Superior temporal gyrus (tissue), 1 donor: ENCODE results near the gene CYP2W1.
"Not testable (repeated sequence)": the region's sequence is repeated elsewhere in the genome, so short reads cannot be mapped to it uniquely, and the experiment has no call there.

Source experiments
- DNase-seq: peaks from one replicate; pipeline ENCODE4 v3.0.0-alpha.2; 2016; ENCODE audit errors: extremely low spot score

The CYP2W1 gene

GRCh38 chr7:983004-983615 is at the start of gene CYP2W1:
TSS of gene CYP2W1 (plus strand) at chr7:983181. CDS start at chr7:983212, 31 bp downstream.
- no peak for DNase-seq

GRCh38 chr7:934469-935163 is 48.4 kb upstream of the CYP2W1 start:
- no peak for DNase-seq

DNA sequence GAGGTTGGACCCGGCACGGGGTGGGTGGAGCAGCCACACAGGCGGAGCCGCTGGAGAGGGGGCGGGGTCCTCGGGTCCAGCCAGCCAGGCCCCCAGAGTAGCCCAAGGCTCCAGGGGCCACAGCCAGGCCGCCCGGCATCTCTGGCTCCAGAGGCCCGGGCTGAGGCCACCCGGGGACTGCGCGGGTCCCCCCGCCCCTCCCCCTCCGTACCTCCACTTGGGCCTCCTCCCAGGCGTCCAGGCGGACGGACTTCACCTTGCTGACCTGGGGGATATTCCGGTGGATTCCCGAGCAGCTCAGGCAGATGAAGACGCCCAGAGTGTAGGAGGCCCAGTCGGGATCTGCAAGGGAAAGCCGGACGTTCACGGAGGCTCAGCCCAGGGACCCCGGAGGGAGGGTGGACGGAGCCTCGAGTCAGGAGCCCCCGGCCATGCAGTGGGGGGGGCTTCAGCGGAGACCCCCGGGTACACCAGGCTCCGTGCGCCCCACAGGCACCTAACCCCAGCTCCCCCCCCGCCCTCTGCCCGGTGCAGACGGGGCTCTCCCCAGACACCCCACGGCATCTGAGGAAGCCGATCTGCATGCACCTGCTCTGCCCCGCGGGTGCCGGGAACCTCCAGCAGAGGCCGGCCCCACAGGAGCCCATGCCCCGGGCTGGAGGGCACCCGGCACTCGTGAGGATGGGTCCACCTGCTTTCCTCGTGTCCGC is 47.7 kb upstream of the CYP2W1 start:
- DNase-seq, result no peak

- DNase-seq, result no peak
These were observed 47.1 kb upstream of the CYP2W1 start for GRCh38 chr7:935874-936385.

GRCh38 chr7:936386-937054 is 46.5 kb upstream of the CYP2W1 start:
- no peak for DNase-seq

- no peak for DNase-seq
These were observed 45.0 kb upstream of the CYP2W1 start for GRCh38 chr7:937856-938484.

DNA sequence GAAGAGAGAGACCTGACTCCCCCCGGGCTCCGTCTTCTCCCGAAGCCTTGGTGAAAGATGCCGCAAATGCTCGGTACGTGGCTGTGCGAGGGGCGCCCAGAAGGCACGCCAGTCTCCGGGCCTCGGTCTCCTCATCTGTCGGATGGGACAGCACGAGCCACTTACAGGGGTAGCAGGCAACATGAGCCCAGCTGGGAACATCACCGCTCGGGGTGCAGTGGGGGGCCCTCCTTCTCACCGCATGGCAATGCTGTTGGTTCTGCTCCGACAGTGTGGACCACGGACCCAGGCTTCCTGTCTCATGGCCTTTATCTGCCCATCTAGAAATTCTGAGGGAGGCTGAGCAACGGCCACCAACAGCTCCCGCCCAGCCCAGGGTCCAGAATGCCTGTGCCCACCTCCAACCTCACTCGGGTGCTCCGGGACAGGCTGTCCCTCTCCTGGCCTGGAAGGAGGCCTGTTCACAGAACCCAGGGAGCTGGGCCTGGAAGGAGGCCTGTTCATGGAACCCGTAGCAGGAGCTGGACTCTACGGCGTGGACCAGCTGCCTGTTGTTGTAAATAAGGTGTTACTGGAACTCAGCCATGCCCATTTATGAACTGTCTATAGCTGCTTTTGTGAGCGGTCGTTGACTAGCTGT is 44.3 kb upstream of the CYP2W1 start:
- no peak for DNase-seq

GRCh38 chr7:939843-940242 is 43.1 kb upstream of the CYP2W1 start:
- no peak for DNase-seq

DNA sequence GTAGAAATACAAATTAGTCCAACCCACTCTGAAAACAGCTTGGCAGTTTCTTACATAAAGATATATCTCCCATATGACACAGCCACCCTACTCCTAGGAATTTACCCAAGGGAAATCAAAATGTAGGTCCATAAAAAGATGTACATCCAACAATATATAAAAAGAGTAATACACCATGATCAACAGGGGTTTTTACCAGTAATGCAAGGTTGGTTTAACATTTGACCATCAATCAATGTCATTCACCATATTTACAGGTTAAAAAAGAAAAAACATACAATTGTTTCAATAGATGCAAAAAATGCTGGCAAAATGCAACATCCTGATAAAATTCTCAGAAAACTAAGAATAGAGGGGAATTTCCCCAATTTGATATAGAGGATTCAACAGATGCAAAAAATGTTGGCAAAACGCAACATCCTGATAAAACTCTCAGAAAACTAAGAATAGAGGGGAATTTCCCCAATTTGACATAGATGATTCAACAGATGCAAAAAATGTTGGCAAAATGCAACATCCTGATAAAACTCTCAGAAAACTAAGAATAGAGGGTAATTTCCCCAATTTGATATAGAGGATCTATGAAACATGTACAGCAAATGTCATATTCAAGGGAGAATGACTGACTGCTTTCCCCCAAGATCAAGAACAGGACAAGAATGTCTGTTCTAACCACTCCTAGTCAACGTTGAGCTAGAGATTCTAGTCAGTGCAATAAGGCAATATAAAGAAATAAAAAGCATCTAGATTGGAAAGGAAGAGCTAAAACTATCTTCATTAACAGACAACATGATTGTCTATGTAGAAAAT is 42.2 kb upstream of the CYP2W1 start:
- DNase-seq, result no peak

GRCh38 chr7:943793-944192 is 39.2 kb upstream of the CYP2W1 start:
- DNase-seq, result not testable (repeated sequence)

- DNase-seq, result no peak
These were observed 38.2 kb upstream of the CYP2W1 start for GRCh38 chr7:944744-945143.

DNA sequence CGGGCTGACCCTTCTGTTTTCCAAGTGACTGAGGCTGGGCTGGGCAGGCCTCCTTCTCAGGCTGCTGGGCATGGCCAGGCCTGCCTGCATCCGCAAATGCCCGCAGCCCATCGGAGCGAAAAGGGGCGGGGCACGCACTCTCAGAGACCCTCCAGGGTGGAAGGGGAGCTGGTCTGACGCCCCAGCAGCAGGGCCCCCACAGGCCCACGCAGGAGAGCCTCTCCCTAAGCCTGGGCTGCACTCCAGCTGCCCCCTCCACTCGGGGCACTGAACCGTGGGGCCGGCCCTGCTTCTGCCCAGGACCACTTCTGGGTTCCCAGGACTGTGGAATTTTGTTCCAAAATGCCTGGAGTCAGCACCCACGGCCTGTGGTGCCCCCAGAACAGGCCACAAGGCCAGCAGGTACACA is 37.8 kb upstream of the CYP2W1 start:
- DNase-seq, result no peak

GRCh38 chr7:945556-946255 is 37.3 kb upstream of the CYP2W1 start:
- no peak for DNase-seq

GRCh38 chr7:946256-946996 is 36.6 kb upstream of the CYP2W1 start:
- no peak for DNase-seq

GRCh38 chr7:947391-948210 is 35.4 kb upstream of the CYP2W1 start:
- DNase-seq, result no peak

GRCh38 chr7:949021-949934 is 33.7 kb upstream of the CYP2W1 start:
- DNase-seq, result no peak
